DMS 273 (cell line): ENCODE data around the gene UBN2.
A peak's percentile ranks its signal among the peaks of the same experiment; 100 is the strongest.
"Not testable (repeated sequence)": the region's sequence is repeated elsewhere in the genome, so short reads cannot be mapped to it uniquely, and the experiment has no call there.

Source experiments
- DNase-seq: peaks from one replicate; lab custom pipeline; 2025; ENCODE audit not compliant: unreplicated experiment; lab: John Stamatoyannopoulos, UW

UBN2 gene

GRCh38 chr7:139230774-139231512, at the start of gene UBN2:
Gene UBN2, plus strand, starts transcription at chr7:139231237. Its CDS starts 248 bp downstream, at chr7:139231485.
- peak; percentile 99 for DNase-seq

- no peak for DNase-seq
Observed at GRCh38 chr7:139181404-139181803, 49.6 kb upstream of the UBN2 start.

GRCh38 chr7:139182363-139182762, 48.7 kb upstream of the UBN2 start:
- DNase-seq, result no peak

- DNase-seq, result no peak
Observed at GRCh38 chr7:139183251-139183650, 47.8 kb upstream of the UBN2 start.

GRCh38 chr7:139183878-139184338, 47.1 kb upstream of the UBN2 start:
- no peak for DNase-seq

- no peak for DNase-seq
Observed at GRCh38 chr7:139186146-139186545, 44.9 kb upstream of the UBN2 start.

- DNase-seq, result no peak
Observed at GRCh38 chr7:139189357-139189756, 41.7 kb upstream of the UBN2 start.

- DNase-seq, result no peak
Observed at GRCh38 chr7:139192014-139192706, 38.9 kb upstream of the UBN2 start.

- DNase-seq, result no peak
Observed at GRCh38 chr7:139200382-139200781, 30.7 kb upstream of the UBN2 start.

GRCh38 chr7:139203992-139204391, 27.0 kb upstream of the UBN2 start:
- no peak for DNase-seq

GRCh38 chr7:139205843-139206242, 25.2 kb upstream of the UBN2 start:
- no peak for DNase-seq

GRCh38 chr7:139212133-139212532, 18.9 kb upstream of the UBN2 start:
- no peak for DNase-seq

GRCh38 chr7:139213489-139213888, 17.5 kb upstream of the UBN2 start:
- DNase-seq, result not testable (repeated sequence)

- no peak for DNase-seq
Observed at GRCh38 chr7:139218173-139218572, 12.9 kb upstream of the UBN2 start.

- no peak for DNase-seq
Observed at GRCh38 chr7:139224219-139224618, 6.8 kb upstream of the UBN2 start.

- not testable (repeated sequence) for DNase-seq
Observed at GRCh38 chr7:139224836-139225235, 6.2 kb upstream of the UBN2 start.

GRCh38 chr7:139225286-139226157, 5.5 kb upstream of the UBN2 start:
- DNase-seq, result not testable (repeated sequence)

GRCh38 chr7:139226158-139226515, 4.9 kb upstream of the UBN2 start:
- not testable (repeated sequence) for DNase-seq

GRCh38 chr7:139226988-139227488, 4.0 kb upstream of the UBN2 start:
- not testable (repeated sequence) for DNase-seq

- DNase-seq, result no peak
Observed at GRCh38 chr7:139230023-139230422, 1.0 kb upstream of the UBN2 start.

GRCh38 chr7:139230484-139230773, 608 bp upstream of the UBN2 start:
- no peak for DNase-seq
